Measurements from ENCODE around the gene ARF6.

The ARF6 gene

GRCh38 chr14:49924852-49925251 lies 32.0 kb downstream of the ARF6 start:
- Histone ChIP-seq H3K36me3 (ENCODE audit: insufficient read depth, insufficient read length, low read length) (no peaks in the 10 kb centered on the region), H3K4me1 (ENCODE audit: insufficient read depth, insufficient read length) (no peaks in the 10 kb centered on the region), H3K4me3 (ENCODE audit: insufficient read length, low read depth) (no peak overlapping the region), H3K9me3 (ENCODE audit: insufficient read depth, low read length) (no peaks in the 10 kb centered on the region), H3K27me3 (ENCODE audit: insufficient read depth, insufficient read length) (no peaks in the 10 kb centered on the region), H3K9ac (ENCODE audit: insufficient read length, low read depth) (no peak overlapping the region)
- TF ChIP-seq ZNF274 (IDR thresholded peaks at IDR 0.05; ENCODE audit: low read depth, low read length) (no peak), YY1 (IDR thresholded peaks at IDR 0.05; ENCODE audit: insufficient read depth, insufficient read length) (no peak), SUZ12 (IDR thresholded peaks at IDR 0.05; ENCODE audit: extremely low read depth, insufficient read depth, insufficient read length) (no peak)
- no peak for DNase-seq (ENCODE audit: low read depth, low spot score)

DNA sequence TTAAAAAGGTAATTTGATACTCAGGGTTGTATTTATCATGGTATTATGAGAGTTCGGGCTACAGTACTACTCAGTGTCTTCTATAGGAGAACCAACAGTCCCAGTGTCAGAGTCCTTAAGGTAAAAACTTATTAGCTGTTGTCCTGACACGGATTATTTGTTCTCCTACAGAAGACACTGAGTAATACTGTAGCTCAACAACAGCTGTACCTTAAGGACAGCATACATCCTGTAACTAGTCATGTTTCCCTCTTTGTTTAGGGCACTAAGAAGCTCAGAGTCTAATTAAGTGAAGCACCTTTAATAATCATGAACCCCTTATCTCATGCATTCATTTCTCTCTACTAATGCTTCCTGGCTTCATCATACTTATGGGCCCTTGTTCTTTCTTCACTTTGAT lies 33.9 kb downstream of the ARF6 start:
- no peaks in the 10 kb centered on the region for H3K9me3 ChIP-seq (ENCODE audit: insufficient read depth, low read length)
- H3K27me3 ChIP-seq (ENCODE audit: insufficient read depth, insufficient read length): no peaks in the 10 kb centered on the region
- no peak for TF ChIP-seq YY1 (IDR thresholded peaks at IDR 0.05; ENCODE audit: insufficient read depth, insufficient read length)
- TF ChIP-seq ZNF274 (IDR thresholded peaks at IDR 0.05; ENCODE audit: low read depth, low read length): no peak
- TF ChIP-seq SUZ12 (IDR thresholded peaks at IDR 0.05; ENCODE audit: extremely low read depth, insufficient read depth, insufficient read length): no peak
- no peaks in the 10 kb centered on the region for H3K36me3 ChIP-seq (ENCODE audit: insufficient read depth, insufficient read length, low read length)
- H3K4me3 ChIP-seq (ENCODE audit: insufficient read length, low read depth): no peak overlapping the region
- H3K9ac ChIP-seq (ENCODE audit: insufficient read length, low read depth): no peak overlapping the region
- DNase-seq (ENCODE audit: low read depth, low spot score): no peak
- no peaks in the 10 kb centered on the region for H3K4me1 ChIP-seq (ENCODE audit: insufficient read depth, insufficient read length)

DNA sequence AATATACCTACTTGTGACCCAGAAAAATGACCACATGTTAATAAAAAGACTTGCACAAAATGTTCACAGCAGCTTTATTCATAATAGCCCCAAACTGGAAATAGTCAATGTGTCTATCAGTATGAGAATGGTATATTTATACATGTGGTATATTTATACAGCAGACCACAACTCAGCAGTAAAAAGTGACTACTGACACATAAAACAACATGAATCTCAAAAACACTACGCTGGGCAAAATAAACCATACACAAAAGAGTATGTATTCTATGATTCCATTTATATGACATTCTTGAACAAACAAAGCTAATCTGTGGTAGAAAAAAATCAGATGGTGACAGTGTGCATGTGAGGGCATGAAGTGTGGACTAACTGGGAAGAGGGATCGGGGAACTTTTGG lies 35.1 kb downstream of the ARF6 start:
- H3K4me3 ChIP-seq (ENCODE audit: insufficient read length, low read depth): no peak overlapping the region
- H3K9me3 ChIP-seq (ENCODE audit: insufficient read depth, low read length): no peaks in the 10 kb centered on the region
- no peak overlapping the region for H3K9ac ChIP-seq (ENCODE audit: insufficient read length, low read depth)
- no peaks in the 10 kb centered on the region for H3K36me3 ChIP-seq (ENCODE audit: insufficient read depth, insufficient read length, low read length)
- no peaks in the 10 kb centered on the region for H3K4me1 ChIP-seq (ENCODE audit: insufficient read depth, insufficient read length)
- no peak for DNase-seq (ENCODE audit: low read depth, low spot score)
- no peaks in the 10 kb centered on the region for H3K27me3 ChIP-seq (ENCODE audit: insufficient read depth, insufficient read length)
- no peak for TF ChIP-seq SUZ12 (IDR thresholded peaks at IDR 0.05; ENCODE audit: extremely low read depth, insufficient read depth, insufficient read length)

GRCh38 chr14:49930720-49931119 lies 37.8 kb downstream of the ARF6 start:
- Histone ChIP-seq H3K4me1 (ENCODE audit: insufficient read depth, insufficient read length) (no peaks in the 10 kb centered on the region), H3K4me3 (ENCODE audit: insufficient read length, low read depth) (no peak overlapping the region), H3K36me3 (ENCODE audit: insufficient read depth, insufficient read length, low read length) (no peaks in the 10 kb centered on the region), H3K27me3 (ENCODE audit: insufficient read depth, insufficient read length) (no peaks in the 10 kb centered on the region), H3K9ac (ENCODE audit: insufficient read length, low read depth) (no peak overlapping the region), H3K9me3 (ENCODE audit: insufficient read depth, low read length) (no peaks in the 10 kb centered on the region)
- no peak for DNase-seq (ENCODE audit: low read depth, low spot score)
- TF ChIP-seq ZNF274 (IDR thresholded peaks at IDR 0.05; ENCODE audit: low read depth, low read length) (no peak), YY1 (IDR thresholded peaks at IDR 0.05; ENCODE audit: insufficient read depth, insufficient read length) (no peak), SUZ12 (IDR thresholded peaks at IDR 0.05; ENCODE audit: extremely low read depth, insufficient read depth, insufficient read length) (no peak)

- H3K9ac ChIP-seq (ENCODE audit: insufficient read length, low read depth): no peak overlapping the region
- no peaks in the 10 kb centered on the region for H3K4me1 ChIP-seq (ENCODE audit: insufficient read depth, insufficient read length)
- peak; percentile 23 for DNase-seq (ENCODE audit: low read depth, low spot score)
- no peak for TF ChIP-seq SUZ12 (IDR thresholded peaks at IDR 0.05; ENCODE audit: extremely low read depth, insufficient read depth, insufficient read length)
- TF ChIP-seq ZNF274 (IDR thresholded peaks at IDR 0.05; ENCODE audit: low read depth, low read length): no peak
- no peak for TF ChIP-seq YY1 (IDR thresholded peaks at IDR 0.05; ENCODE audit: insufficient read depth, insufficient read length)
- H3K27me3 ChIP-seq (ENCODE audit: insufficient read depth, insufficient read length): no peaks in the 10 kb centered on the region
- no peak overlapping the region for H3K4me3 ChIP-seq (ENCODE audit: insufficient read length, low read depth)
- H3K36me3 ChIP-seq (ENCODE audit: insufficient read depth, insufficient read length, low read length): no peaks in the 10 kb centered on the region
- H3K9me3 ChIP-seq (ENCODE audit: insufficient read depth, low read length): no peaks in the 10 kb centered on the region
Observed at GRCh38 chr14:49931523-49931922, 38.6 kb downstream of the ARF6 start.

GRCh38 chr14:49933128-49933527 lies 40.2 kb downstream of the ARF6 start:
- no peak overlapping the region for H3K9ac ChIP-seq (ENCODE audit: insufficient read length, low read depth)
- H3K27me3 ChIP-seq (ENCODE audit: insufficient read depth, insufficient read length): no peaks in the 10 kb centered on the region
- TF ChIP-seq ZNF274 (IDR thresholded peaks at IDR 0.05; ENCODE audit: low read depth, low read length): no peak
- TF ChIP-seq SUZ12 (IDR thresholded peaks at IDR 0.05; ENCODE audit: extremely low read depth, insufficient read depth, insufficient read length): no peak
- TF ChIP-seq YY1 (IDR thresholded peaks at IDR 0.05; ENCODE audit: insufficient read depth, insufficient read length): no peak
- H3K36me3 ChIP-seq (ENCODE audit: insufficient read depth, insufficient read length, low read length): no peaks in the 10 kb centered on the region
- no peaks in the 10 kb centered on the region for H3K4me1 ChIP-seq (ENCODE audit: insufficient read depth, insufficient read length)
- peaks cover 10% of the 10 kb centered on the region; the same call in 1 of the 2 replicates for H3K9me3 ChIP-seq (ENCODE audit: insufficient read depth, low read length)
- H3K4me3 ChIP-seq (ENCODE audit: insufficient read length, low read depth): no peak overlapping the region
- no peak for DNase-seq (ENCODE audit: low read depth, low spot score)

DNA sequence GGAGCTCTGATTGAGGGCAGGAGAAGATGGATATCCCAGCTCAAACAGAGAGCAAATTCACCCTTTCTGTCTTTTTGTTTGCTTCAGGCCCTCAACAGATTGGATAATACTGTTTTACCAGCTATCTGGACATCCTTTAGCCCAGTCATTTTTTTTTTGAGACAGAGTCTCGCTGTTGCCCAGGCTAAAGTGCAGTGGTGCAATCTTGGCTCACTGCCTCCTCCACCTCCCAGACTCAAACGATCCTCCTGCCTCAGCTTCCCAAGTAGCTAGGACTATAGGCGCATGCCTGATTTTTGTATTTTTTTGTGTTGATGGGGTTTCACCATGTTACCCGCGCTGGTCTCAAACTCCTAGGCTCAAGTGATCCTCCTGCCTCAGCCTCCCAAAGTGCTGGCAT lies 40.8 kb downstream of the ARF6 start:
- Histone ChIP-seq H3K4me1 (ENCODE audit: insufficient read depth, insufficient read length) (no peaks in the 10 kb centered on the region), H3K9me3 (ENCODE audit: insufficient read depth, low read length) (peaks cover 10% of the 10 kb centered on the region; the same call in 1 of the 2 replicates), H3K4me3 (ENCODE audit: insufficient read length, low read depth) (no peak overlapping the region), H3K36me3 (ENCODE audit: insufficient read depth, insufficient read length, low read length) (no peaks in the 10 kb centered on the region), H3K27me3 (ENCODE audit: insufficient read depth, insufficient read length) (no peaks in the 10 kb centered on the region), H3K9ac (ENCODE audit: insufficient read length, low read depth) (no peak overlapping the region)
- DNase-seq (ENCODE audit: low read depth, low spot score): no peak
- no peak for TF ChIP-seq ZNF274 (IDR thresholded peaks at IDR 0.05; ENCODE audit: low read depth, low read length)
- TF ChIP-seq SUZ12 (IDR thresholded peaks at IDR 0.05; ENCODE audit: extremely low read depth, insufficient read depth, insufficient read length): no peak
- no peak for TF ChIP-seq YY1 (IDR thresholded peaks at IDR 0.05; ENCODE audit: insufficient read depth, insufficient read length)

GRCh38 chr14:49934646-49935045 lies 41.8 kb downstream of the ARF6 start:
- no peak overlapping the region for H3K9ac ChIP-seq (ENCODE audit: insufficient read length, low read depth)
- TF ChIP-seq SUZ12 (IDR thresholded peaks at IDR 0.05; ENCODE audit: extremely low read depth, insufficient read depth, insufficient read length) (no peak), ZNF274 (IDR thresholded peaks at IDR 0.05; ENCODE audit: low read depth, low read length) (no peak), YY1 (IDR thresholded peaks at IDR 0.05; ENCODE audit: insufficient read depth, insufficient read length) (no peak)
- H3K27me3 ChIP-seq (ENCODE audit: insufficient read depth, insufficient read length): no peaks in the 10 kb centered on the region
- H3K9me3 ChIP-seq (ENCODE audit: insufficient read depth, low read length): peaks cover 10% of the 10 kb centered on the region; the same call in 1 of the 2 replicates
- H3K36me3 ChIP-seq (ENCODE audit: insufficient read depth, insufficient read length, low read length): no peaks in the 10 kb centered on the region
- H3K4me1 ChIP-seq (ENCODE audit: insufficient read depth, insufficient read length): no peaks in the 10 kb centered on the region
- DNase-seq (ENCODE audit: low read depth, low spot score): no peak
- H3K4me3 ChIP-seq (ENCODE audit: insufficient read length, low read depth): no peak overlapping the region

All from NT2/D1 (cell line).